Heart left ventricle (tissue), 13 donors: ENCODE measurements around the gene KTI12.

Experiments used
- CTCF ChIP-seq, 12 donors: fragments of 200-600 bp; sonication (generic) in 4 of 12; IDR thresholded peaks; one replicate each; pipeline versions ENCODE4 v1.5.0 to v1.8.0; 2018 to 2022; ENCODE audit warnings: antibody characterized with exemption in 12 of 12, mild to moderate bottlenecking in 5 of 12
- POLR2A ChIP-seq, 2 donors: fragments of 450-650 bp; IDR thresholded peaks; one replicate each; pipeline ENCODE4 v1.6.1; 2017; ENCODE audit warnings: antibody characterized with exemption in 2 of 2, mild to moderate bottlenecking in 2 of 2, moderate library complexity in 2 of 2
- donor health status: ischemic (EF 13 %, LVEDD 7.1; RV severe dilation, severe dysfunction).
- donor health status: DM: no; HTN: yes; CAD: no.
- donor health status: DM: no; HTN: no; CAD: no.
- donor health status: ischemic (EF 25% LVEDD 6.9; RV normal size, moderate dysfunction).
- donor health status: ischemic (EF 25% LVEDD 5.7; RV mildly dilated, moderate dysfunction).
- donor health status: ischemic (EF 35%, LVEDD 5.7; RV mildly dilated, moderate dysfunction).
- donor health status: nonischemic (EF 11% LVEDD 7.7; RV severe dilation, severe dysfunction).
- donor health status: DM: yes; HTN: yes; CAD: no.
- donor health status: PGD.
- donor health status: ischemic (EF 29% LVEDD 5.4; RV normal size, mild dysfunction).
- donor health status: nonischemic (EF 23%, LVEDD 6.1; RV moderate dilation, normal function).

GRCh38 chr1:52053862-52054261 lies 20.3 kb upstream of the KTI12 start:
- TF ChIP-seq POLR2A (IDR thresholded peaks at IDR 0.05) (no peak), CTCF (IDR thresholded peaks at IDR 0.05) (no peak)
